Measurements from ENCODE around the gene SNRNP200.

- TF ChIP-seq CTCF (IDR thresholded peaks at IDR 0.05) (no peak), POLR2A (IDR thresholded peaks at IDR 0.05; ENCODE audit: low read depth) (no peak), POLR2AphosphoS5 (IDR thresholded peaks at IDR 0.05) (peak in 1 of 2 donors; percentile 21)
Measured at GRCh38 chr2:96325884-96326255, 20.5 kb upstream of the SNRNP200 start.
